Left ventricle myocardium inferior (tissue), 1 donor: ENCODE data around the gene ANXA9. TPM values are rescaled to one million over a fixed set of nuclear protein-coding genes. Genes with fewer than 3 reads are reported as not detected.

Source experiments
- DNase-seq: peaks from one replicate; pipeline ENCODE4 v3.0.0-alpha.2; 2020
- H3K27ac ChIP-seq: fragments of 200-600 bp; replicated peaks from 2 replicates; pipeline ENCODE4 v1.8.0; 2021
- H3K27me3 ChIP-seq: fragments of 200-600 bp; 2 replicates; pipeline ENCODE4 v1.8.0; 2021; ENCODE audit warnings: low read depth
- H3K36me3 ChIP-seq: fragments of 200-600 bp; 2 replicates; pipeline ENCODE4 v1.8.0; 2021
- H3K4me1 ChIP-seq: fragments of 200-600 bp; 2 replicates; pipeline ENCODE4 v1.8.0; 2021
- H3K4me3 ChIP-seq: fragments of 200-600 bp; 2 replicates; pipeline ENCODE4 v1.8.0; 2021; ENCODE audit warnings: mild to moderate bottlenecking, moderate library complexity
- H3K9me3 ChIP-seq: fragments of 200-600 bp; replicated peaks from 2 replicates; pipeline ENCODE4 v1.8.0; 2021
- intact Hi-C: fragments of 100-400 bp; cut with micrococcal nuclease; formaldehyde crosslinking; loops from one replicate; pipeline ENCODE4 v1.11.0; 2022
- total RNA-seq: library from RNA; stranded (reverse); fragmentation: NEBNext Ultra II Directional; extraction: Animal tissue kit (Norgen Biotek cat#: 25700); gene quantifications from one replicate; pipeline ENCODE4 v1.2.1, GENCODE V29; 2021
- TF ChIP-seq, protein P1 (sequence below): fragments of 200-600 bp; IDR thresholded peaks from 2 replicates; pipeline ENCODE4 v1.8.0; 2021; ENCODE audit warnings: antibody characterized with exemption, mild to moderate bottlenecking, borderline replicate concordance
- donor health status: DM: no; HTN: yes; CAD: no; lungs with severe emphysema.

The ANXA9 gene
- total RNA-seq, 1 donor from 2014 or later: 0.14 TPM

- H3K27ac ChIP-seq: peak overlapping the region; percentile 94
- no peaks in the 10 kb centered on the region for H3K27me3 ChIP-seq
- no peaks in the 10 kb centered on the region for H3K36me3 ChIP-seq
- H3K9me3 ChIP-seq: no peaks in the 10 kb centered on the region
- peaks cover 92% of the 10 kb centered on the region for H3K4me1 ChIP-seq
- DNase-seq: no peak
- TF ChIP-seq, protein P1, sequence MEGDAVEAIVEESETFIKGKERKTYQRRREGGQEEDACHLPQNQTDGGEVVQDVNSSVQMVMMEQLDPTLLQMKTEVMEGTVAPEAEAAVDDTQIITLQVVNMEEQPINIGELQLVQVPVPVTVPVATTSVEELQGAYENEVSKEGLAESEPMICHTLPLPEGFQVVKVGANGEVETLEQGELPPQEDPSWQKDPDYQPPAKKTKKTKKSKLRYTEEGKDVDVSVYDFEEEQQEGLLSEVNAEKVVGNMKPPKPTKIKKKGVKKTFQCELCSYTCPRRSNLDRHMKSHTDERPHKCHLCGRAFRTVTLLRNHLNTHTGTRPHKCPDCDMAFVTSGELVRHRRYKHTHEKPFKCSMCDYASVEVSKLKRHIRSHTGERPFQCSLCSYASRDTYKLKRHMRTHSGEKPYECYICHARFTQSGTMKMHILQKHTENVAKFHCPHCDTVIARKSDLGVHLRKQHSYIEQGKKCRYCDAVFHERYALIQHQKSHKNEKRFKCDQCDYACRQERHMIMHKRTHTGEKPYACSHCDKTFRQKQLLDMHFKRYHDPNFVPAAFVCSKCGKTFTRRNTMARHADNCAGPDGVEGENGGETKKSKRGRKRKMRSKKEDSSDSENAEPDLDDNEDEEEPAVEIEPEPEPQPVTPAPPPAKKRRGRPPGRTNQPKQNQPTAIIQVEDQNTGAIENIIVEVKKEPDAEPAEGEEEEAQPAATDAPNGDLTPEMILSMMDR: no peak
- intact Hi-C loops: loop anchor here (10.0 kb wide), 1 partner anchor 56 kb away; the partner anchor contains the start of gene MLLT11
- H3K4me3 ChIP-seq: peak overlapping the region; percentile 79
Observed at GRCh38 chr1:151009206-151009587, 27.1 kb downstream of the ANXA9 start.

DNA sequence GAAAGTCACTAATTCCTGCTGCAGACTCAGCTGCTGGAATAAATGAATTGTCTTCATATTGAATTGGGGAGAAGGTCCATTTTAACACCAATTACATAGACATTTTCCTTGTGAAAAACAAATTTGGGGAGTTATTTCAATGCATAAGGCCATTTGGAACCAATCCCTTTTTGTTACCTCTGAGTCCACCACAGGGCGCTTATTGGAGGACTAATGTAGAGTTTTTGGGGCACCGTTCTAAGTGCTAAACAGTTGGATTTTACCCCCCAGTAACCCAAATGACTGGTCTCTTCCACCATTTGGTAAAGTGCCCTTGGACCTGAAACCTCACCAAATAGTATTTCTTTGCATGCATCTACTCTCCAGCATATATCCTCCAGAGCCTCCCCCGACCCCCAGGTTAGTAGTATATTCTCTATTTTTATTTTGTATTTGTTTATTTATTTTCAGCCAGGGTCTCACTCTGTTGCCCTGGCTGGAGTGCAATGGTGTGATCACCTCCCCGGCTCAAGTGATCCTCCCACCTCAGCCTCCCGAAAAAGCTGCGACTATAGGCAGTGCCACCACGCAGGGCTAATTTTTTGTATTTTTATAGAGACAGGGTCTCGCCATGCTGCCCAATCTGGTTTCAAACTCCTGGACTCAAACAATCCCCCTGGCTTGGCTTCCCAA, 27.7 kb downstream of the ANXA9 start:
- Histone ChIP-seq H3K27ac (peak overlapping the region; percentile 94), H3K4me1 (peaks cover 92% of the 10 kb centered on the region), H3K36me3 (no peaks in the 10 kb centered on the region), H3K27me3 (no peaks in the 10 kb centered on the region), H3K4me3 (peak overlapping the region; percentile 79), H3K9me3 (no peaks in the 10 kb centered on the region)
- intact Hi-C loops: loop anchor here (10.0 kb wide), 1 partner anchor 55 kb away; the partner anchor contains the start of gene MLLT11
- TF ChIP-seq, protein P1: no peak
- no peak for DNase-seq

GRCh38 chr1:151010346-151010726, 28.2 kb downstream of the ANXA9 start:
- intact Hi-C loops: no loop called here
- no peaks in the 10 kb centered on the region for H3K27me3 ChIP-seq
- no peaks in the 10 kb centered on the region for H3K9me3 ChIP-seq
- H3K4me3 ChIP-seq: no peak overlapping the region
- no peaks in the 10 kb centered on the region for H3K36me3 ChIP-seq
- DNase-seq: no peak
- H3K4me1 ChIP-seq: peaks cover 88% of the 10 kb centered on the region
- H3K27ac ChIP-seq: peak overlapping the region; percentile 94
- TF ChIP-seq, protein P1: no peak

DNA sequence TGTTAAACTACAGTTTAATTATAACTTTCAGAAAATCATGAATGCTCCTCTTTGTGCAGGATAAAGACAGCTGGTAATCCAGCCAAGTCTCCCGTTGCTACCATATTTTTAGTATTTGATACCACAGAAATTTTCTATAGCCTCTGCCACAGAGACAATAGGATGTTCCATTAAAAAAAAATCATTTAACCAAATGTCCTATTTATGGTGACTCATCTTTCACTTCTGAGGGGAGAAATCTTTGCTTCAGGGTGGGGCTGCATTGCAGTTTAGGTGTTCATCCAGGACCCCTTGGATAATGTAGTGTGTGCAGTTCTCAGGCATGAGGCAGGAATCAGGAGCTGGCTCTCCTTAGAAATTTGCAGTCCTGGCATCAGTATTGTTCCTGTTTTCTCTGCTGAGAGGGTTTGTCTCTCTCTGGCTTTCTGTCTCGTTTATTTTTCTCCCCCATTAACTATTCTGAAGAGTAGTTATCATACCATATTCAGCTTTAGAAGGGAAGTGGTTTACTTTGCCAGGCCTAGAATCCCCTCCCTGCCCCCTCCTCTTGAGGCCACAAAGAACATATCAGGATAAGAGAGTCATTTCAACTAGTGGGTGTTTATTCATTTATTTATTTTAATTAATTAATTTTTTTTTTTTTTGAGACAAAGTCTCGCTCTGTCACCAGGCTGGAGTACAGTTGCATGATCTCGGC, 29.2 kb downstream of the ANXA9 start:
- H3K9me3 ChIP-seq: no peaks in the 10 kb centered on the region
- TF ChIP-seq, protein P1: no peak
- H3K36me3 ChIP-seq: no peaks in the 10 kb centered on the region
- no peak for DNase-seq
- peak overlapping the region; percentile 94 for H3K27ac ChIP-seq
- intact Hi-C loops: no loop called here
- H3K4me3 ChIP-seq: peak overlapping the region; percentile 12
- peaks cover 87% of the 10 kb centered on the region for H3K4me1 ChIP-seq
- no peaks in the 10 kb centered on the region for H3K27me3 ChIP-seq

- no peaks in the 10 kb centered on the region for H3K9me3 ChIP-seq
- no peaks in the 10 kb centered on the region for H3K27me3 ChIP-seq
- peaks cover 72% of the 10 kb centered on the region for H3K4me1 ChIP-seq
- H3K4me3 ChIP-seq: peak overlapping the region; percentile 34
- peak; percentile 30 for DNase-seq
- intact Hi-C loops: no loop called here
- H3K27ac ChIP-seq: peak overlapping the region; percentile 94
- TF ChIP-seq, protein P1: no peak
- peaks cover 3% of the 10 kb centered on the region for H3K36me3 ChIP-seq
Observed at GRCh38 chr1:151012684-151013471, 30.8 kb downstream of the ANXA9 start.
